BE2C (cell line): ENCODE data around the gene ZNF43.
"Not testable (repeated sequence)": the region's sequence is repeated elsewhere in the genome, so short reads cannot be mapped to it uniquely, and the experiment has no call there.

Experiments used
- DNase-seq: peaks from one replicate; pipeline ENCODE4 v3.0.0-alpha.2; 2020
- H3K27me3 ChIP-seq: fragments of 250-450 bp; sonication (Bioruptor Pico); 2 replicates; pipeline ENCODE4 v1.5.1; 2020; ENCODE audit warnings: mild to moderate bottlenecking
- H3K36me3 ChIP-seq: fragments of 250-450 bp; sonication (Bioruptor Pico); 2 replicates; pipeline ENCODE4 v1.5.1; 2020; ENCODE audit warnings: mild to moderate bottlenecking
- H3K4me1 ChIP-seq: fragments of 250-450 bp; sonication (Bioruptor Pico); 2 replicates; pipeline ENCODE4 v1.5.1; 2020
- H3K4me3 ChIP-seq: 2 replicates; pipeline ENCODE4 v1.5.1; 2011; ENCODE audit warnings: low read depth, low read length
- H3K9me3 ChIP-seq: fragments of 250-450 bp; sonication (Bioruptor Pico); 2 replicates; pipeline ENCODE4 v1.5.1; 2020
- CTCF ChIP-seq: IDR thresholded peaks from 2 replicates; pipeline ENCODE4 v1.5.1; 2012; ENCODE audit warnings: mild to moderate bottlenecking, low read depth, low read length

Gene ZNF43

GRCh38 chr19:21767065-21767800 lies 68.7 kb downstream of the ZNF43 start, which contains the start of gene ZNF100:
TSS of gene ZNF100 (minus strand) at chr19:21767579. CDS start at chr19:21767429, 150 bp downstream.
- H3K9me3 ChIP-seq = no peaks in the 10 kb centered on the region
- DNase-seq = peak; percentile 95
- H3K36me3 ChIP-seq = peaks cover 32% of the 10 kb centered on the region
- no peaks in the 10 kb centered on the region for H3K27me3 ChIP-seq
- H3K4me3 ChIP-seq = peak within 1 kb of the TSS; percentile 81
- no peaks in the 10 kb centered on the region for H3K4me1 ChIP-seq
- no peak for TF ChIP-seq CTCF

GRCh38 chr19:21766705-21767064 lies 69.3 kb downstream of the ZNF43 start:
- H3K4me1 ChIP-seq, H3K27me3 ChIP-seq, DNase-seq, H3K9me3 ChIP-seq: not testable (repeated sequence)
- Histone ChIP-seq H3K36me3 (peaks cover 36% of the 10 kb centered on the region), H3K4me3 (peak overlapping the region; percentile 81)

- DNase-seq = no peak
- H3K4me3 ChIP-seq = no peak overlapping the region
- peaks cover 46% of the 10 kb centered on the region for H3K36me3 ChIP-seq
- TF ChIP-seq CTCF = no peak
- H3K9me3 ChIP-seq = no peaks in the 10 kb centered on the region
- no peaks in the 10 kb centered on the region for H3K4me1 ChIP-seq
- no peaks in the 10 kb centered on the region for H3K27me3 ChIP-seq
Measured at GRCh38 chr19:21765151-21765550, 70.8 kb downstream of the ZNF43 start.

GRCh38 chr19:21761547-21761946 lies 74.4 kb downstream of the ZNF43 start:
- DNase-seq, H3K27me3 ChIP-seq, H3K4me3 ChIP-seq, H3K9me3 ChIP-seq, H3K4me1 ChIP-seq: not testable (repeated sequence)
- H3K36me3 ChIP-seq = peaks cover 68% of the 10 kb centered on the region

GRCh38 chr19:21758296-21758695 lies 77.7 kb downstream of the ZNF43 start:
- peaks cover 5% of the 10 kb centered on the region; the same call in 1 of the 2 replicates for H3K9me3 ChIP-seq
- no peaks in the 10 kb centered on the region for H3K4me1 ChIP-seq
- peaks cover 67% of the 10 kb centered on the region for H3K36me3 ChIP-seq
- no peak for TF ChIP-seq CTCF
- H3K4me3 ChIP-seq = no peak overlapping the region
- DNase-seq = no peak
- H3K27me3 ChIP-seq = no peaks in the 10 kb centered on the region

GRCh38 chr19:21755555-21755954 lies 80.4 kb downstream of the ZNF43 start:
- H3K27me3 ChIP-seq, H3K4me3 ChIP-seq, H3K9me3 ChIP-seq, DNase-seq, H3K4me1 ChIP-seq: not testable (repeated sequence)
- H3K36me3 ChIP-seq = peaks cover 54% of the 10 kb centered on the region
